EH (cell line): Measurements from ENCODE around the gene BCAS3.
"Not testable (repeated sequence)": the region's sequence is repeated elsewhere in the genome, so short reads cannot be mapped to it uniquely, and the experiment has no call there.

Source experiments
- DNase-seq: peaks from one replicate; pipeline ENCODE4 v3.0.0-alpha.2; 2015; ENCODE audit warnings: low read depth

BCAS3 gene

DNA sequence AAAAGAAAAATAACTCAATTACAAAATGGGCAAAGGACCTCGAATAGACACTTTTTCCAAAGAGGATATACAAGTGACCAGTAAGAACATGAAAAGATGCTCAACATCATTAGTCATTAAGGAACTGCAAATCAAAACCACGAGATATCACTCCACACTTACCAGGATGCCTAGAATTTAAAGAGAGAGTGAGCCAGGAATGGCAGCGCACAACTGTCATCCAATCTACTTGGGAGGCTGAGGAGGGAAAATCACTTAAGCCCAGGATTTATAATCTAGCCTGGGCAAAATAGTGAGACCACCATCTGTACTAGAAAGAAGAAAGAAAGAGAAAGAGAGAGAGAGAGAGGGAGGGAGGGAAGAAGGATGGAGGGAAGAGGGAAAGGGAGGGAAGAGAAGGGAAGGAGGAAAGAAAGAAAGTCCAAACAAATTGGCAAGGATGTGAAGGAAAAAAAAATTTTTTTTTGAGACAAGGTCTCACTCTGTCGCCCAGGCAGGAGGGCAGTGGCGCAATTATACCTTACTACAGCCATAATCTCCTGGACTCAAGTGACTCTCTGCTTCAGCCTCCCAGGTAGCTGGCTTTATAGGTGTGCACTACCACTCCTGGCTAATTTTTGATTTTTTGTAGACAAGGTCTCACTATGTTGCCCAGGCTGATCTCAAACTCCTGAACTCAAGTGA lies 744.6 kb downstream of the BCAS3 start:
- no peak for DNase-seq

GRCh38 chr17:61422869-61423268 lies 745.2 kb downstream of the BCAS3 start:
- DNase-seq, result no peak

DNA sequence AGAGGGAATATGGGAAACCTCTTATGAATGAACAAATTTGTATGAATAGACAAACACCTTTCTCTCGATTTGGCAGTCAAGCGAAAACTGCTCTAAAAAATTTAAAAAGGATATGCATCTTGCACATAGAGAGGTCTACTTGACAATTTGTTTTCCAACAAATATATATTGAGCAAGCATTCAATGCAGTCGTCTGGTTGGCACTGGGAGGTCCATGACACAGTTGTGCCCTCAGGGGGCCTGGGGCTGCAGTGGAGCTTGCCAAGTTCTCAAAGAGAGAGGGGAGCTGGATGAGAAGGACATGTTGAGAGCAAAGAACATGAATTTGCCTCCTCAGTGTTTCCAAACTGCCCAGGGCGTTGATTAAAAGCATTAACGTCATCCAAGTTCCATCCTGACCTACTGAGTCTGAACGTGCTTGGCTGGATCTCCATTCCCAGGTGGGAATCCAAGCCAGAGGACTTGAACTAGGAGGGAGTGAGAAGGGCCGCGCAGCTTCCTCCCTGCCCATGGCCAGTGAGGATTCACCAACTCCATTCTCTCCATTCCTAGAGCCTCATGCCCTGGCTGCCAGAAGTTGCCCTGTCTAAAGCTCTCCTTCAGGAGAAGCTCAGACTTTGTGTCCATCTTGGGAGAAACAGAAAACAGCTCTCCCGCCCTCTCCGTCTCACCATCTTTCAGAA lies 746.5 kb downstream of the BCAS3 start:
- DNase-seq, result no peak

DNA sequence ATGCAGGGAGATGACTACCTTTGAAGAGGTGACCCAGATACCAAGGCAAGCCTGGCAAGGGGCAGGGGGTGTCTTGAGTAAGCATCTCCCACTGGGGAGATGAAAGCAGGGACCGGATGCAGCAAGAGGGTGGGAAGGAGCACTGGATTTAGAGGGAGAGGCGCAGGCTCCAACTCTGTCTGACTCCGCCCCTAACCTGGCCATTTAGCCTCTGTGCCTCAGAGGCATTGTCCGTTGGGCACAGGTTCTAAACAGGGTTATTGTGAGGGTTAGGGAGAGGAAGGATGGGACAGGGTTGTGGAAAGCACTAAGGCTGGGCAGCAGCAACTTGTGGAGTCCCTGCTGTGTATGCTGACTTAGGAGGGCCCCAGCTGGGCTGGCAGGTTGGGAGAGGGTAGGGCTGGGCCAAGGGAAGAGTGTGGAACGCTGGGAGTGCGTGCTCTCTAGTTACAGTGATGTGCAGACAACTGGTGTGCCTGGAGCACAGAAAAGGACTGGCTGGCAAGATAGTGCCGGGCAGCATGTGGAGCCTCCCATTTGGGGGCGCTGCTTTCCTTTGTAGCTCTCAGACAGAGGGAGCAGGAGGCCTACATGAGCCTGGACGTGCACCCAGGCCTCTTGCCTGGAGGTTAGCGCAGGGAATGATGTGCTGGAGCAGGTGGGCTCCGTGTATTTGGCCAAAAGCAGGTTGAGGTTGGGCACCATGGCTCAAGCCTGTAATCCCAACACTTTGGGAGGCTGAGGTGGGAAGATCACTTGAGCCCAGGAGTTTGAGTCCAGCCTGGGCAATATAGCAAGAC lies 748.2 kb downstream of the BCAS3 start:
- no peak for DNase-seq

- DNase-seq, result peak; percentile 89
Measured at GRCh38 chr17:61426482-61427304, 749.0 kb downstream of the BCAS3 start.

DNA sequence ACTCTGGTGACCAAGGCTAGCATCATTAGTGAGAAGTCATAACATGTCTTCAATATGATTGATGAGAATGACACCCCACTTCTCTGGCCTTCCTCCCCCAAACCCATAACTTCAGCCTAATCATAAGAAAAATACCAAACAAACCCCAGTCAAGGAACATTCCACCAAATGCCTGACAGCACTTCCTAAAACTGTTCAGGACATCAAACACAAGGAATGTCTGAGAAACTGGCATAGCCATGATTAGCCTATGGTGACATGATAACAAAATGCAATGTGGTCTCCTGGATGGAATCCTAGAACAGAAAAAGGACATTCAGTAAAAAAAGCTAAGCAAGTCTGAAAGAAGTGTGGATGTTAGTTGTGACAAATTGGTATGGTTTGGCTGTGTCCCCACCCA lies 749.9 kb downstream of the BCAS3 start:
- DNase-seq, result no peak

GRCh38 chr17:61429274-61429673 lies 751.6 kb downstream of the BCAS3 start:
- no peak for DNase-seq

- DNase-seq, result not testable (repeated sequence)
Measured at GRCh38 chr17:61429831-61430230, 752.2 kb downstream of the BCAS3 start.

GRCh38 chr17:61431594-61432311 lies 754.1 kb downstream of the BCAS3 start:
- DNase-seq, result peak; percentile 86

DNA sequence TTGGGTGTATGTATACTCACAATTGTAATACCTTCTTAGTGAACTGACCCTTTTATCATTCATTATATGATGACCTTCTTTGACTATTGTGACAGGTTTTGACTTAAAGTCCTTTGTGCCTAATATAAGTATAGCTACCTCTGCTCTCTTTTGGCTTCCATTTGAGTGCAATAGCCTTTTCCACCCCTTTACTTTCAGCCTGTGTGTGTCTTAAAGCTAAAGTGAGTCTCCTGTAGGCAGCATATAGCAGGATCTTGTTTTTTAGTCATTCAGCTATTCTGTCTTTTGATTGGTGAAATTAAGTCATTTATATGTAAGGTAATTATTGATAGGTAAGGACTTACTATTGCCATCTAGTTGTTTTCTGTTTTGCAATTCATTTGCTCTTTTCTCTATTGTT lies 758.6 kb downstream of the BCAS3 start:
- no peak for DNase-seq

DNA sequence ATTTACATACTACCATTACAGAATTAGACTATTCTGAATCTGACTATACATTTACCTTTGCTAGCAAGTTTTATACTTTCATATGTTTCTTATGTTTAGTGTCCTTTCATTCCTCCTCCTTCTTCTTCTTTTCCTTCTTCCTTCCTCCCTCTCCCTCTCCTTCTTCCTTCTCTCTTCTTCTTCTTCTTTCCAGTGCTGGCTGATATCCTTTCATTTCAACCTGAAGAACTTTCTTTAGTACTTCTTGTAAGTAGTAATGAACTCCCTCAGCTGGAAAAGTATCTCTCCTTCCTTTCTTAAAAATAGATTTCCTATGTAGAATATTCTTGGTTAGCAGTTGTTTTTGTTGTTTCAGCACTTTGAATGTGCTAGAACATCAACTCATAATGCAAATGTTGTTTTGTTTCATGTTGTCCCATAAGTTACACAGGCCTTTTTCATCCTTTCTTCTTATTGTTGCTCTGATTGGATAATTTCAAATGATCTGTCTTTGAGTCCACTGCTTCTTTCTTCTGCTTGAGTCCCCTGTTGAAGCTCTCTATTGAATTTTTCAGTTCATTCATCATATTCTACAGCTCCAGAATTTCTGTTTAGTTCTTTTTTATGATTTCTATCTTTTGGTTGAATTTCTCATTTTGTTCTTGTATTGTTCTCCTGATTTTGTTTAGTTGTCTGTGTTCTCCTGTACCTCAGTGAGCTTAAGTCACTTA lies 759.5 kb downstream of the BCAS3 start:
- DNase-seq, result no peak

DNA sequence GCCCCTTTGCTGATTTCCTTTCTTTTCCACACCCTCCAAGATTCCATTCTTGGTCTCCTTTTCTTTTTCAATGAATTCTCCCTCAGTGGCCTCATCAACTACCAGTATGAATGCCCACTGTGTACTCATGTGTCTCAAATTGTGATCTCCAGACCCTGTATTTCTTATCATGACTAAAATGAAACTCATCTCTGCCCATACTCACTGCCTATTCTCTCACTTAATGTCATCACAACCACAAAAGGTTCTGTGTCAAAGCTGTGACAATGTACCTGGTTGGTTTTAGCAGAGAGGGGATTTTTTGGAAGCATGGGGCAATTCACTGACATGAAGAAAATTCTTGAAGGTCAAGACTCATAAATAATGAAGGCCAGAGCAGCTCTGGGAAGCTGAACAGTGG lies 763.0 kb downstream of the BCAS3 start:
- DNase-seq, result no peak

- not testable (repeated sequence) for DNase-seq
Measured at GRCh38 chr17:61441507-61441906, 763.9 kb downstream of the BCAS3 start.

- no peak for DNase-seq
Measured at GRCh38 chr17:61442136-61442775, 764.6 kb downstream of the BCAS3 start.
